H1 (cell line): ENCODE measurements around the gene PAIP2. TPM values are rescaled to one million over a fixed set of nuclear protein-coding genes. Genes with fewer than 3 reads are reported as not detected.

Source experiments
- CTCF ChIA-PET: fragments of 300-600 bp; sonication (Branson Sonifier 250); formaldehyde crosslinking; loops from one replicate; lab custom pipeline; 2021; ENCODE audit not compliant: partially characterized antibody; lab: Charles Lee
- POLR2A ChIA-PET: fragments of 300-600 bp; sonication (Branson Sonifier 250); formaldehyde crosslinking; loops from one replicate; lab custom pipeline; 2021; ENCODE audit warnings: inconsistent platforms; ENCODE audit not compliant: partially characterized antibody; lab: Charles Lee
- DNase-seq, 2 experiments: peaks; one replicate each; pipeline versions ENCODE4 v3.0.0 to v3.0.0-alpha.2; 2010 to 2022; ENCODE audit warnings: low spot score in 2 of 2, low read depth in 1 of 2, mixed read lengths in 1 of 2
- FAIRE-seq: peaks from 2 replicates; lab custom pipeline; 2011; peaks lifted over from hg19 to GRCh38; lab: Jason Lieb, UNC
- H2AFZ ChIP-seq: 2 replicates; pipeline ENCODE4 v1.8.1; 2012; ENCODE audit warnings: low read length, inconsistent platforms
- H2AK5ac ChIP-seq: 2 replicates; pipeline ENCODE4 v1.6.1; 2013; ENCODE audit warnings: low read depth, low read length
- H2BK120ac ChIP-seq: replicated peaks from 2 replicates; pipeline ENCODE3; 2013; ENCODE audit warnings: low read depth, low read length, inconsistent platforms
- H2BK12ac ChIP-seq: 2 replicates; pipeline ENCODE4 v1.6.1; 2013; ENCODE audit warnings: low read depth, low read length
- H2BK15ac ChIP-seq: 2 replicates; pipeline ENCODE4 v1.6.1; 2013; ENCODE audit warnings: low read length
- H2BK20ac ChIP-seq: 2 replicates; pipeline ENCODE4 v1.6.1; 2013; ENCODE audit warnings: low read length
- H2BK5ac ChIP-seq: 2 replicates; pipeline ENCODE4 v1.6.1; 2013; ENCODE audit warnings: low read depth, low read length
- H3K14ac ChIP-seq: 2 replicates; pipeline ENCODE4 v1.6.1; 2013; ENCODE audit warnings: inconsistent platforms; ENCODE audit not compliant: insufficient read length
- H3K18ac ChIP-seq: 2 replicates; pipeline ENCODE4 v1.6.1; 2013; ENCODE audit warnings: low read length; ENCODE audit errors: extremely low read depth
- H3K23ac ChIP-seq: 2 replicates; pipeline ENCODE4 v1.6.1; 2013; ENCODE audit warnings: inconsistent platforms; ENCODE audit not compliant: insufficient read length
- H3K23me2 ChIP-seq: 2 replicates; pipeline ENCODE4 v1.6.1; 2013; ENCODE audit warnings: low read depth, low read length
- H3K27ac ChIP-seq: 2 replicates; pipeline ENCODE4 v1.6.1; 2011; ENCODE audit warnings: low read depth, low read length, inconsistent platforms
- H3K27me3 ChIP-seq, 4 experiments: replicated peaks in 1 of 4; 1 replicate in 1 of 4; 2 replicates in 3 of 4; pipeline versions ENCODE4 v1.6.1 to v1.8.1; 2011 to 2013; ENCODE audit warnings: low read length in 3 of 4, mild to moderate bottlenecking in 3 of 4, inconsistent platforms in 2 of 4, mixed read lengths in 2 of 4, moderate library complexity in 1 of 4; ENCODE audit not compliant: control insufficient read depth in 3 of 4, insufficient read depth in 3 of 4; ENCODE audit errors: extremely low read depth in 1 of 4
- H3K36me3 ChIP-seq, 4 experiments: 2 replicates each; pipeline versions ENCODE4 v1.6.1 to v1.8.1; 2011 to 2013; ENCODE audit warnings: mild to moderate bottlenecking in 4 of 4, low read length in 3 of 4, moderate library complexity in 2 of 4, control low read depth in 1 of 4, inconsistent platforms in 1 of 4; ENCODE audit not compliant: insufficient read depth in 4 of 4, control insufficient read depth in 2 of 4
- H3K4ac ChIP-seq: replicated peaks from 2 replicates; pipeline ENCODE3; 2013; ENCODE audit warnings: low read length, low read depth, mixed read lengths, inconsistent platforms; ENCODE audit not compliant: insufficient read length
- H3K4me1 ChIP-seq, 4 experiments: replicated peaks in 1 of 4; 1 replicate in 1 of 4; 2 replicates in 3 of 4; pipeline versions ENCODE4 v1.6.1 to v1.8.1; 2011 to 2013; ENCODE audit warnings: low read length in 3 of 4, inconsistent platforms in 2 of 4, mixed read lengths in 1 of 4; ENCODE audit not compliant: insufficient read depth in 4 of 4, control insufficient read depth in 3 of 4
- H3K4me2 ChIP-seq, 2 experiments: 2 replicates each; pipeline versions ENCODE4 v1.6.1 to v1.8.1; 2011 to 2013; ENCODE audit warnings: low read depth in 2 of 2, low read length in 2 of 2, control low read depth in 1 of 2, inconsistent platforms in 1 of 2, mild to moderate bottlenecking in 1 of 2; ENCODE audit not compliant: insufficient read depth in 1 of 2
- H3K4me3 ChIP-seq, 4 experiments: fragments of 200-600, 300-600 bp in 1 of 4; sonication (generic), shearing (Covaris generic), sonication (Bioruptor Twin) in 1 of 4; 2 replicates each; pipeline versions ENCODE4 v1.5.1 to v1.8.1; 2011 to 2016; ENCODE audit warnings: low read length in 4 of 4, low read depth in 3 of 4, control low read depth in 2 of 4, inconsistent platforms in 2 of 4, mild to moderate bottlenecking in 2 of 4, mixed read lengths in 1 of 4, moderate library complexity in 1 of 4; ENCODE audit not compliant: insufficient read depth in 2 of 4; ENCODE audit errors: extremely low read depth in 1 of 4
- H3K56ac ChIP-seq: replicated peaks from 2 replicates; pipeline ENCODE3; 2013; ENCODE audit warnings: low read depth, mild to moderate bottlenecking, mixed read lengths, low read length, inconsistent platforms; ENCODE audit not compliant: insufficient read length
- H3K79me1 ChIP-seq: 2 replicates; pipeline ENCODE4 v1.6.1; 2013; ENCODE audit warnings: low read depth, low read length, control low read depth
- H3K79me2 ChIP-seq, 2 experiments: 2 replicates each; pipeline versions ENCODE4 v1.6.1 to v1.8.1; 2012 to 2013; ENCODE audit warnings: low read length in 2 of 2, mild to moderate bottlenecking in 2 of 2, inconsistent platforms in 1 of 2; ENCODE audit not compliant: insufficient read depth in 2 of 2, control insufficient read depth in 1 of 2
- H3K9ac ChIP-seq, 4 experiments: replicated peaks in 1 of 4; 1 replicate in 1 of 4; 2 replicates in 3 of 4; pipeline versions ENCODE4 v1.6.1 to v1.8.1; 2011 to 2013; ENCODE audit warnings: low read depth in 3 of 4, low read length in 3 of 4, control low read depth in 2 of 4, mild to moderate bottlenecking in 2 of 4, moderate library complexity in 2 of 4, inconsistent platforms in 1 of 4; ENCODE audit errors: extremely low read depth in 1 of 4
- H3K9me3 ChIP-seq, 2 experiments: 2 replicates each; pipeline versions ENCODE4 v1.6.1 to v1.8.1; 2012 to 2013; ENCODE audit warnings: mild to moderate bottlenecking in 2 of 2, moderate library complexity in 2 of 2, control low read depth in 1 of 2, inconsistent platforms in 1 of 2, low read depth in 1 of 2, low read length in 1 of 2, mixed read lengths in 1 of 2; ENCODE audit not compliant: insufficient read depth in 2 of 2
- H4K20me1 ChIP-seq, 2 experiments: replicated peaks in 1 of 2; 2 replicates each; pipeline versions ENCODE3 to v1.8.1; 2011 to 2013; ENCODE audit warnings: inconsistent platforms in 2 of 2, low read length in 2 of 2, mild to moderate bottlenecking in 1 of 2; ENCODE audit not compliant: insufficient read depth in 2 of 2, control insufficient read depth in 1 of 2
- H4K5ac ChIP-seq: 2 replicates; pipeline ENCODE4 v1.6.1; 2013; ENCODE audit warnings: low read length, low read depth, mixed read lengths, inconsistent platforms; ENCODE audit not compliant: insufficient read length
- H4K8ac ChIP-seq: 2 replicates; pipeline ENCODE4 v1.8.0; 2013; ENCODE audit warnings: mild to moderate bottlenecking, moderate library complexity, low read length, inconsistent platforms; ENCODE audit not compliant: insufficient read depth; ENCODE audit errors: extremely low read depth
- H4K91ac ChIP-seq: replicated peaks from 2 replicates; pipeline ENCODE3; 2013; ENCODE audit warnings: low read length, mixed read lengths, inconsistent platforms; ENCODE audit not compliant: insufficient read length
- RFX5 ChIP-seq: IDR thresholded peaks from 2 replicates; pipeline ENCODE4 v1.6.1; 2011; ENCODE audit warnings: low read depth, low read length, improper control_type of control experiment, borderline replicate concordance
- WGBS, 2 experiments: shearing (Covaris generic) in 1 of 2; methylation state at CpG; one replicate each; pipeline versions ENCODE4 v1.1.6 to v1.1.7; 2013 to 2015; ENCODE audit warnings: low lambda C conversion rate in 2 of 2, mixed read lengths in 2 of 2, inconsistent platforms in 1 of 2, low coverage in 1 of 2, missing lambda C conversion rate in 1 of 2; ENCODE audit not compliant: insufficient replicate concordance in 2 of 2, insufficient coverage in 1 of 2, insufficient read length in 1 of 2; ENCODE audit errors: extremely low coverage in 1 of 2, missing lambda C conversion rate in 1 of 2; 5-methylcytosine and 5-hydroxymethylcytosine counted together
- polyA plus RNA-seq, 7 experiments: library from polyadenylated mRNA; depleted of rRNA in 3 of 7; stranded (reverse) in 5 of 7; unstranded in 2 of 7; fragments of >200 nt in 5 of 7; fragments of 200-250 nt in 2 of 7; gene quantifications; 1 replicate in 5 of 7; 2 replicates in 1 of 7; 4 replicates in 1 of 7; pipeline versions ENCODE4 v1.2.1 to v1.2.3, GENCODE V29; 2011 to 2013; ENCODE audit warnings: missing spikeins in 2 of 7, mixed read lengths in 2 of 7
- total RNA-seq: library from RNA; stranded (reverse); fragmentation: NEBNext Ultra II Directional; extraction: Animal tissue kit (Norgen Biotek cat#: 25700); gene quantifications from 2 replicates; pipeline ENCODE4 v1.2.1, GENCODE V29; 2021
- TF ChIP-seq, protein P1 (sequence below): IDR thresholded peaks from 2 replicates; pipeline ENCODE4 v1.6.1; 2011; ENCODE audit warnings: low read depth, mild to moderate bottlenecking, low read length; ENCODE audit not compliant: insufficient read depth
- TF ChIP-seq, protein P2 (sequence below): IDR thresholded peaks from 2 replicates; pipeline ENCODE4 v1.6.1; 2012; ENCODE audit warnings: inconsistent platforms

PAIP2 gene
- total and polyA plus RNA-seq, 2 of the 8 experiments (the other 6 are each of a cell fraction or from before 2014, with no cell fraction given) = 87.6 to 162 TPM

DNA sequence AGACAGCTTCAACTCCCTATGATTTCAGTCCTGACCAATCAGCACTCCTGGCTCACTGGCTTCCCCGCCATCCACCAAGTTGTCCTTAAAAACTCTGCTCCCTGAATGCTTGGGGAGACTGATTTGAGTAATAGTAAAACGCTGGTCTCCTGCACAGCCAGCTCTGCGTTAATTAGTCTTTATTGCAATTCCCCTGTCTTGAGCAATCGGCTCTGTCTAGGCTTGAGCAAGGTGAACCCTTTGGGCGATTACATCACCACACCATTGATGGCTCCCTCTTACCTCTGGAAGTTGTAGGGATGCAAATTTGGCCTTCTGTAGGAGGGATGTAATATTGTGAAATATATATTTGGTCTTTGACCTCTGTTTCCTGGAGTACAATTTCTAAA is 44.4 kb downstream of the PAIP2 start:
- Histone ChIP-seq H3K27ac (no peak overlapping the region), H3K23ac (no peak overlapping the region), H3K79me2 (no peaks in the 10 kb centered on the region), H3K4me2 (no peak overlapping the region), H2BK120ac (no peak overlapping the region), H2BK20ac (no peak overlapping the region), H4K91ac (no peak overlapping the region), H3K9me3 (no peaks in the 10 kb centered on the region), H3K4me3 (no peak overlapping the region), H3K4ac (no peak overlapping the region), H3K4me1 (peaks cover 3 to 12% (median 8%) of the 10 kb centered on the region in 4 experiments), H3K27me3 (no peaks in the 10 kb centered on the region), H3K23me2 (no peaks in the 10 kb centered on the region), H4K5ac (no peak overlapping the region), H4K8ac (no peak overlapping the region), H3K36me3 (no peaks in the 10 kb centered on the region), H3K79me1 (no peaks in the 10 kb centered on the region; the same call in 1 of the 2 replicates), H2BK15ac (no peak overlapping the region), H3K9ac (no peak overlapping the region), H3K14ac (no peak overlapping the region), H2BK5ac (no peak overlapping the region; the same call in 1 of the 2 replicates), H2AFZ (no peak overlapping the region), H4K20me1 (peaks cover 0 to 2% of the 10 kb centered on the region in 2 experiments), H3K18ac (no peak overlapping the region), H2BK12ac (no peak overlapping the region), H2AK5ac (no peak overlapping the region), H3K56ac (no peak overlapping the region)
- ChIA-PET CTCF (interaction anchor here (1.1 to 2.7 kb wide), 2 partner anchors 17 to 218 kb away, joined by 5 to 15 read pairs; no protein-coding TSS in a partner anchor), POLR2A (interaction anchor here (0.7 to 3.6 kb wide), 5 partner anchors 10 to 103 kb away, joined by 3 to 16 read pairs (median 3); no protein-coding TSS in a partner anchor)
- TF ChIP-seq, protein P1, sequence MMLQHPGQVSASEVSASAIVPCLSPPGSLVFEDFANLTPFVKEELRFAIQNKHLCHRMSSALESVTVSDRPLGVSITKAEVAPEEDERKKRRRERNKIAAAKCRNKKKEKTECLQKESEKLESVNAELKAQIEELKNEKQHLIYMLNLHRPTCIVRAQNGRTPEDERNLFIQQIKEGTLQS = no peak
- no peak for TF ChIP-seq RFX5
- TF ChIP-seq, protein P2, sequence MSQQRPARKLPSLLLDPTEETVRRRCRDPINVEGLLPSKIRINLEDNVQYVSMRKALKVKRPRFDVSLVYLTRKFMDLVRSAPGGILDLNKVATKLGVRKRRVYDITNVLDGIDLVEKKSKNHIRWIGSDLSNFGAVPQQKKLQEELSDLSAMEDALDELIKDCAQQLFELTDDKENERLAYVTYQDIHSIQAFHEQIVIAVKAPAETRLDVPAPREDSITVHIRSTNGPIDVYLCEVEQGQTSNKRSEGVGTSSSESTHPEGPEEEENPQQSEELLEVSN = no peak
- DNase-seq (no peak), FAIRE-seq (no peak)
- WGBS, 2 experiments = 93% methylated on average over 5 of the region's 5 CpGs; no CpG with 5 or more reads in 1 of the 2 experiments
